Erythroblast (primary cell): ENCODE results near the gene PLA2R1.

Experiments
- GATA1 ChIP-seq: IDR thresholded peaks from 2 replicates; pipeline ENCODE4 v1.6.1; 2011; ENCODE audit warnings: low read depth, mild to moderate bottlenecking, control low read depth, low read length, moderate library complexity
- POLR2A ChIP-seq: IDR thresholded peaks from 2 replicates; pipeline ENCODE4 v1.6.1; 2011; ENCODE audit warnings: mild to moderate bottlenecking, low read length

DNA sequence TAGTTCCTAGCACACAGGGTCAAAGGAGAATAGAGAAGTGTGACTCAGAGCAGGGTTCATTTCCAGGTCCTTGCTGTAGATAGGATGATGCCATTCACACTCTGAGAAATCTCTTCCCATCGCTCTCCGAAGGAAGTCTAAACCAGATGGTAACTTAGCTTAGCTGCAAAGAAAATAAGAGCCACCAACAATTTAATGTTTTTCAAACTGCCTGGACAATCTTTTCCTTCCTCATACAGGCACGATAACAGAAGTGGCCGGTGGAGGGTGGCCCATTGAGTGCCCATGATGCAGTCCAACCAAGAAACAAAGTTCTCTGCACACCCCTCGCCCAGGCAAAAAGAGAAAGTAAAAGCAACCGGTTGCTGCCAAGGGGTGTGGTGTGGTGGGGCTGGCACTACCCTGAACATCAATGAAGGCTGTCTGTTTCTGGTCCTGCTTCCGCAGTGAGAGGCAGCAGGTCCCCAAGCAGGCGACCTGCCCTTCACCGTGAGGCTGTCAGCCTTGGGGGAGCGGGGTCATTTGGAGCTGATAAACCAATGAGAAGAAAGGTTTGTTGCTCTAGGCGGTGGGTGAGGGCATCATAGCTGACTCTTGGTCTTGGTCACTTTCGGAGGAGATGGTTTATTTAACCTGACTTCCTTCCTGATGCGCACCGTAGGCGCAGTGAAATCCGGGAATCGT lies 158.8 kb downstream of the PLA2R1 start:
- TF ChIP-seq POLR2A (no peak), GATA1 (no peak)
